GM23338 (cell line): ENCODE measurements around the gene UBR2. TPM values are rescaled to one million over a fixed set of nuclear protein-coding genes. Genes with fewer than 3 reads are reported as not detected.

Experiments
- ATAC-seq: fragments of 200-7000 bp; cut with Tn5 transposase; 3 replicates; pipeline ENCODE4 v1.9.1; 2020
- DNase-seq: peaks from one replicate; pipeline ENCODE4 v3.0.0-alpha.2; 2015; ENCODE audit warnings: low spot score
- H2AFZ ChIP-seq: fragments of 200-600 bp; sonication (generic); 2 replicates; pipeline ENCODE4 v1.8.0; 2016; ENCODE audit warnings: antibody characterized with exemption, mild to moderate bottlenecking, moderate library complexity
- H3F3A ChIP-seq: fragments of 200-600 bp; sonication (generic); replicated peaks from 2 replicates; pipeline ENCODE4 v1.8.0; 2017; ENCODE audit warnings: antibody characterized with exemption, mixed run types, low read depth
- H3K27ac ChIP-seq: fragments of 200-600 bp; sonication (generic); 2 replicates; pipeline ENCODE4 v1.6.1; 2016; ENCODE audit warnings: low read depth
- H3K27me3 ChIP-seq: fragments of 200-600 bp; sonication (generic); 2 replicates; pipeline ENCODE4 v1.8.0; 2016; ENCODE audit warnings: mild to moderate bottlenecking, mixed run types, moderate library complexity; ENCODE audit not compliant: insufficient read depth
- H3K36me3 ChIP-seq: fragments of 200-600 bp; sonication (generic); 2 replicates; pipeline ENCODE4 v1.8.0; 2016; ENCODE audit warnings: mild to moderate bottlenecking; ENCODE audit not compliant: insufficient read depth
- H3K4me1 ChIP-seq: fragments of 200-600 bp; sonication (generic); 2 replicates; pipeline ENCODE4 v1.8.0; 2016; ENCODE audit warnings: mild to moderate bottlenecking, moderate library complexity; ENCODE audit not compliant: insufficient read depth
- H3K4me2 ChIP-seq: fragments of 200-600 bp; sonication (generic); 2 replicates; pipeline ENCODE4 v1.7.1; 2017; ENCODE audit warnings: mixed run types
- H3K4me3 ChIP-seq: fragments of 200-600 bp; sonication (generic); 2 replicates; pipeline ENCODE4 v1.6.1; 2016; ENCODE audit warnings: mixed run types
- H3K79me2 ChIP-seq: fragments of 200-600 bp; sonication (generic); replicated peaks from 2 replicates; pipeline ENCODE4 v1.8.0; 2017; ENCODE audit warnings: mild to moderate bottlenecking; ENCODE audit not compliant: insufficient read depth
- H3K9me2 ChIP-seq: fragments of 200-600 bp; sonication (generic); 2 replicates; pipeline ENCODE4 v1.8.0; 2017; ENCODE audit not compliant: insufficient read depth
- H4K20me1 ChIP-seq: fragments of 200-600 bp; sonication (generic); replicated peaks from 2 replicates; pipeline ENCODE4 v1.8.0; 2017; ENCODE audit warnings: mild to moderate bottlenecking; ENCODE audit not compliant: insufficient read depth
- H3K27ac Mint-ChIP-seq: 2 replicates; pipeline ENCODE4 v1.8.0; 2020; ENCODE audit warnings: inconsistent platforms, mild to moderate bottlenecking, moderate library complexity, mixed read lengths
- H3K27me3 Mint-ChIP-seq: 3 replicates; pipeline ENCODE4 v1.8.0; 2022; ENCODE audit warnings: low read depth, mild to moderate bottlenecking, moderate library complexity, mixed read lengths, inconsistent platforms; ENCODE audit not compliant: insufficient read depth, poor library complexity
- H3K36me3 Mint-ChIP-seq: 3 replicates; pipeline ENCODE4 v1.8.0; 2021; ENCODE audit warnings: low read depth, mild to moderate bottlenecking, inconsistent platforms, moderate library complexity, mixed read lengths
- H3K4me1 Mint-ChIP-seq: 3 replicates; pipeline ENCODE4 v1.8.0; 2020; ENCODE audit warnings: mild to moderate bottlenecking, inconsistent platforms, mixed read lengths
- H3K4me3 Mint-ChIP-seq: 3 replicates; pipeline ENCODE4 v1.8.0; 2021; ENCODE audit warnings: moderate library complexity, mild to moderate bottlenecking, inconsistent platforms, mixed read lengths
- H3K9me3 Mint-ChIP-seq: 3 replicates; pipeline ENCODE4 v1.8.0; 2020; ENCODE audit warnings: moderate library complexity, mild to moderate bottlenecking, inconsistent platforms, mixed read lengths
- CREB1 ChIP-seq: fragments of 250-450 bp; sonication (Bioruptor Pico); IDR thresholded peaks from 2 replicates; pipeline ENCODE4 v1.5.0; 2020; ENCODE audit warnings: low read depth, mild to moderate bottlenecking, moderate library complexity
- ETS1 ChIP-seq: IDR thresholded peaks from 2 replicates; pipeline ENCODE4 v1.6.1; 2016; ENCODE audit warnings: antibody characterized with exemption
- EZH2 ChIP-seq: fragments of 200-600 bp; sonication (generic); IDR thresholded peaks from one replicate; pipeline ENCODE4 v1.8.0; 2017; ENCODE audit warnings: antibody characterized with exemption, mild to moderate bottlenecking, low read depth; ENCODE audit not compliant: unreplicated experiment
- EZH2phosphoT487 ChIP-seq: fragments of 200-600 bp; sonication (generic); IDR thresholded peaks from one replicate; pipeline ENCODE4 v1.8.1; 2018; ENCODE audit warnings: antibody characterized with exemption; ENCODE audit not compliant: unreplicated experiment
- JUNB ChIP-seq: IDR thresholded peaks from one replicate; pipeline ENCODE4 v1.6.1; 2016; ENCODE audit warnings: antibody characterized with exemption; ENCODE audit not compliant: unreplicated experiment
- NANOG ChIP-seq: IDR thresholded peaks from 2 replicates; pipeline ENCODE4 v1.6.1; 2016; ENCODE audit warnings: antibody characterized with exemption, borderline replicate concordance
- POLR2AphosphoS5 ChIP-seq: IDR thresholded peaks from 2 replicates; pipeline ENCODE4 v1.6.1; 2016; ENCODE audit warnings: antibody characterized with exemption, low read depth
- STAT1 ChIP-seq: IDR thresholded peaks from one replicate; pipeline ENCODE4 v1.6.1; 2016; ENCODE audit warnings: antibody characterized with exemption; ENCODE audit not compliant: unreplicated experiment
- ZNF114 ChIP-seq: fragments of 250-450 bp; sonication (Bioruptor Pico); IDR thresholded peaks from 2 replicates; pipeline ENCODE4 v1.5.0; 2020; ENCODE audit warnings: mild to moderate bottlenecking, moderate library complexity
- ZNF331 ChIP-seq: fragments of 250-450 bp; sonication (Bioruptor Pico); IDR thresholded peaks from 2 replicates; pipeline ENCODE4 v1.5.0; 2020; ENCODE audit warnings: low read depth, mild to moderate bottlenecking, moderate library complexity
- polyA plus RNA-seq: library from polyadenylated mRNA; unstranded; fragments of >200 nt; fragmentation: Nextera tagmentation; extraction: Ambion mirVana; gene quantifications from 2 replicates; pipeline ENCODE4 v1.2.1, GENCODE V29; 2016
- total RNA-seq: library from RNA; depleted of rRNA; stranded (reverse); fragments of >200 nt; shearing (Covaris generic); gene quantifications from 2 replicates; pipeline ENCODE4 v1.2.3, GENCODE V29; 2014
- TF ChIP-seq, protein P1 (sequence below): IDR thresholded peaks from one replicate; pipeline ENCODE4 v1.6.1; 2018; ENCODE audit warnings: antibody characterized with exemption; ENCODE audit not compliant: unreplicated experiment
- TF ChIP-seq, protein P2 (sequence below), 2 experiments: fragments of 200-600 bp in 1 of 2; sonication (generic) in 1 of 2; conservative IDR thresholded peaks; 2 replicates each; pipeline versions ENCODE4 v1.5.1 to v1.6.1; 2016 to 2017; ENCODE audit warnings: antibody characterized with exemption in 2 of 2, low read depth in 2 of 2, mild to moderate bottlenecking in 2 of 2, moderate library complexity in 1 of 2

Gene UBR2
- total and polyA plus RNA-seq, 2 experiments from 2014 or later: 6.7 to 21.2 TPM

DNA sequence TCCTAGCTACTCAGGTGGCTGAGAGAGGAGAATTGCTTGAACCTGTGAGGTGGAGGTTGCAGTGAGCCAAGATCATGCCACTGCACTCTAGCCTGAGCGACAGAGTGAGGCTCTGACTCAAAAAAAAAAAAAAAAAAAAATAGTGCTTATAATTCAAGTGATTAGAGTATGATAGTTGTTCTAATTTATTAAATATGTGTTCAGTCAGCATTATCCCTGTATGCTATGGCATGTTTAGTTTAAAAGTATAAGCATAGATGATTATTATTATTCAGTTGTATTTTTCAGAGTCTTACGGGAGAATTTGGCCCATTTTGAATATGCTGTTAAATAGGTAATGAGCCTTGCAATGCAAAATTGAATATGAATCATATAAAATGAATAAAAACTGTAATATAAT lies 64.8 kb downstream of the UBR2 start (continued):
- TF ChIP-seq, protein P1, sequence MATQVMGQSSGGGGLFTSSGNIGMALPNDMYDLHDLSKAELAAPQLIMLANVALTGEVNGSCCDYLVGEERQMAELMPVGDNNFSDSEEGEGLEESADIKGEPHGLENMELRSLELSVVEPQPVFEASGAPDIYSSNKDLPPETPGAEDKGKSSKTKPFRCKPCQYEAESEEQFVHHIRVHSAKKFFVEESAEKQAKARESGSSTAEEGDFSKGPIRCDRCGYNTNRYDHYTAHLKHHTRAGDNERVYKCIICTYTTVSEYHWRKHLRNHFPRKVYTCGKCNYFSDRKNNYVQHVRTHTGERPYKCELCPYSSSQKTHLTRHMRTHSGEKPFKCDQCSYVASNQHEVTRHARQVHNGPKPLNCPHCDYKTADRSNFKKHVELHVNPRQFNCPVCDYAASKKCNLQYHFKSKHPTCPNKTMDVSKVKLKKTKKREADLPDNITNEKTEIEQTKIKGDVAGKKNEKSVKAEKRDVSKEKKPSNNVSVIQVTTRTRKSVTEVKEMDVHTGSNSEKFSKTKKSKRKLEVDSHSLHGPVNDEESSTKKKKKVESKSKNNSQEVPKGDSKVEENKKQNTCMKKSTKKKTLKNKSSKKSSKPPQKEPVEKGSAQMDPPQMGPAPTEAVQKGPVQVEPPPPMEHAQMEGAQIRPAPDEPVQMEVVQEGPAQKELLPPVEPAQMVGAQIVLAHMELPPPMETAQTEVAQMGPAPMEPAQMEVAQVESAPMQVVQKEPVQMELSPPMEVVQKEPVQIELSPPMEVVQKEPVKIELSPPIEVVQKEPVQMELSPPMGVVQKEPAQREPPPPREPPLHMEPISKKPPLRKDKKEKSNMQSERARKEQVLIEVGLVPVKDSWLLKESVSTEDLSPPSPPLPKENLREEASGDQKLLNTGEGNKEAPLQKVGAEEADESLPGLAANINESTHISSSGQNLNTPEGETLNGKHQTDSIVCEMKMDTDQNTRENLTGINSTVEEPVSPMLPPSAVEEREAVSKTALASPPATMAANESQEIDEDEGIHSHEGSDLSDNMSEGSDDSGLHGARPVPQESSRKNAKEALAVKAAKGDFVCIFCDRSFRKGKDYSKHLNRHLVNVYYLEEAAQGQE: no peak
- TF ChIP-seq, protein P2, sequence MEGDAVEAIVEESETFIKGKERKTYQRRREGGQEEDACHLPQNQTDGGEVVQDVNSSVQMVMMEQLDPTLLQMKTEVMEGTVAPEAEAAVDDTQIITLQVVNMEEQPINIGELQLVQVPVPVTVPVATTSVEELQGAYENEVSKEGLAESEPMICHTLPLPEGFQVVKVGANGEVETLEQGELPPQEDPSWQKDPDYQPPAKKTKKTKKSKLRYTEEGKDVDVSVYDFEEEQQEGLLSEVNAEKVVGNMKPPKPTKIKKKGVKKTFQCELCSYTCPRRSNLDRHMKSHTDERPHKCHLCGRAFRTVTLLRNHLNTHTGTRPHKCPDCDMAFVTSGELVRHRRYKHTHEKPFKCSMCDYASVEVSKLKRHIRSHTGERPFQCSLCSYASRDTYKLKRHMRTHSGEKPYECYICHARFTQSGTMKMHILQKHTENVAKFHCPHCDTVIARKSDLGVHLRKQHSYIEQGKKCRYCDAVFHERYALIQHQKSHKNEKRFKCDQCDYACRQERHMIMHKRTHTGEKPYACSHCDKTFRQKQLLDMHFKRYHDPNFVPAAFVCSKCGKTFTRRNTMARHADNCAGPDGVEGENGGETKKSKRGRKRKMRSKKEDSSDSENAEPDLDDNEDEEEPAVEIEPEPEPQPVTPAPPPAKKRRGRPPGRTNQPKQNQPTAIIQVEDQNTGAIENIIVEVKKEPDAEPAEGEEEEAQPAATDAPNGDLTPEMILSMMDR (conservative IDR thresholded peaks at IDR 0.05; ENCODE audit: low read depth in 2 of 2): no peak
- TF ChIP-seq POLR2AphosphoS5 (no peak), EZH2phosphoT487 (no peak), ZNF114 (CRISPR knock-in tag) (no peak), STAT1 (no peak), EZH2 (no peak), NANOG (no peak), JUNB (no peak), ETS1 (no peak), ZNF331 (CRISPR knock-in tag) (no peak)

- Histone ChIP-seq H3K4me1 (no peaks in the 10 kb centered on the region), H3K27me3 (no peaks in the 10 kb centered on the region), H3K4me2 (no peak overlapping the region), H2AFZ (no peak overlapping the region), H3K9me2 (no peaks in the 10 kb centered on the region), H3K36me3 (peaks cover 8% of the 10 kb centered on the region; the same call in 1 of the 2 replicates), H3K4me3 (no peak overlapping the region), H3K79me2 (no peaks in the 10 kb centered on the region), H4K20me1 (no peaks in the 10 kb centered on the region), H3F3A (no peaks in the 10 kb centered on the region), H3K27ac (peak overlapping the region; percentile 34; the same call in 1 of the 2 replicates)
- peaks cover 1% of the 10 kb centered on the region for H3K27me3 Mint-ChIP-seq
- no peaks in the 10 kb centered on the region; the same call in 2 of the 3 replicates for H3K9me3 Mint-ChIP-seq
- ATAC-seq: no peak
- H3K27ac Mint-ChIP-seq: no peak overlapping the region
- H3K4me1 Mint-ChIP-seq: no peaks in the 10 kb centered on the region
- H3K4me3 Mint-ChIP-seq: no peak overlapping the region
- no peak for DNase-seq
- peaks cover 31% of the 10 kb centered on the region for H3K36me3 Mint-ChIP-seq
- TF ChIP-seq, protein P2 (conservative IDR thresholded peaks at IDR 0.05; ENCODE audit: low read depth in 2 of 2): no peak
- TF ChIP-seq POLR2AphosphoS5 (no peak), ETS1 (no peak), ZNF114 (CRISPR knock-in tag) (no peak), ZNF331 (CRISPR knock-in tag) (no peak), EZH2 (no peak), EZH2phosphoT487 (no peak), NANOG (no peak), CREB1 (CRISPR knock-in tag) (no peak), JUNB (no peak)
- TF ChIP-seq, protein P1: no peak
These were observed 66.0 kb downstream of the UBR2 start for GRCh38 chr6:42629845-42630244.
